T-cell (primary cell): ENCODE measurements around the gene MDFI. TPM values are rescaled to one million over a fixed set of nuclear protein-coding genes. Genes with fewer than 3 reads are reported as not detected.

Source experiments
- ATAC-seq, 4 experiments: fragments of 200-7000 bp in 3 of 4; fragments of 150-1000 bp in 1 of 4; cut with Tn5 transposase; replicated peaks in 1 of 4; 1 replicate in 3 of 4; 2 replicates in 1 of 4; pipeline ENCODE4 v1.10.0; 2021; ENCODE audit warnings: moderate library complexity in 3 of 4, mild to moderate bottlenecking in 2 of 4, moderate number of reproducible peaks in 1 of 4
- CTCF ChIA-PET, 2 donors: fragments of 300-600 bp; sonication (Branson Sonifier 250); formaldehyde crosslinking; loops; one replicate each; lab custom pipeline; 2022; ENCODE audit warnings: antibody characterized with exemption in 2 of 2; lab: Charles Lee
- POLR2A ChIA-PET, 2 donors: fragments of 300-600 bp; sonication (Branson Sonifier 250); formaldehyde crosslinking; loops; one replicate each; lab custom pipeline; 2022; ENCODE audit warnings: antibody characterized with exemption in 2 of 2; lab: Charles Lee
- DNase-seq, 35 experiments: peaks; one replicate each; pipeline versions ENCODE4 v3.0.0 to v3.0.0-alpha.2; 2013 to 2023
- H3K27ac ChIP-seq: one replicate; pipeline ENCODE4 v1.5.1; 2013; ENCODE audit warnings: low read length
- H3K27me3 ChIP-seq, 2 experiments: replicated peaks in 1 of 2; 1 replicate in 1 of 2; 2 replicates in 1 of 2; pipeline versions ENCODE4 v1.6.1 to v1.7.0; 2013; ENCODE audit warnings: low read length in 1 of 2, mixed read lengths in 1 of 2; ENCODE audit not compliant: control insufficient read depth in 2 of 2, insufficient read depth in 2 of 2; ENCODE audit errors: extremely low read depth in 1 of 2
- H3K36me3 ChIP-seq, 2 donors: 1 replicate in 1 of 2; 2 replicates in 1 of 2; pipeline versions ENCODE4 v1.6.1 to v1.7.0; 2013; ENCODE audit warnings: low read length in 1 of 2; ENCODE audit not compliant: control insufficient read depth in 2 of 2, insufficient read depth in 1 of 2; ENCODE audit errors: extremely low read depth in 1 of 2
- H3K4me1 ChIP-seq, 2 experiments: 1 replicate in 1 of 2; 2 replicates in 1 of 2; pipeline versions ENCODE4 v1.6.1 to v1.7.0; 2013; ENCODE audit warnings: low read length in 2 of 2, mixed read lengths in 1 of 2; ENCODE audit not compliant: insufficient read depth in 2 of 2, control insufficient read depth in 1 of 2; ENCODE audit errors: extremely low read depth in 1 of 2
- H3K4me3 ChIP-seq, 2 donors: 1 replicate in 1 of 2; 2 replicates in 1 of 2; pipeline versions ENCODE4 v1.5.1 to v1.7.0; 2013; ENCODE audit warnings: mild to moderate bottlenecking in 2 of 2, low read length in 1 of 2, moderate library complexity in 1 of 2; ENCODE audit not compliant: control insufficient read depth in 1 of 2; ENCODE audit errors: extremely low read depth in 1 of 2
- H3K9me3 ChIP-seq: 2 replicates; pipeline ENCODE4 v1.7.0; 2013
- H3K27ac Mint-ChIP-seq, 2 donors: one replicate each; pipeline ENCODE4 v1.8.0; 2020 to 2021; ENCODE audit warnings: mild to moderate bottlenecking in 2 of 2, mixed read lengths in 2 of 2
- H3K27me3 Mint-ChIP-seq, 2 donors: one replicate each; pipeline ENCODE4 v1.8.0; 2021 to 2022; ENCODE audit warnings: mixed read lengths in 2 of 2
- H3K36me3 Mint-ChIP-seq: one replicate; pipeline ENCODE4 v1.8.0; 2021; ENCODE audit warnings: mixed read lengths
- H3K4me1 Mint-ChIP-seq, 3 donors: one replicate each; pipeline ENCODE4 v1.8.0; 2020 to 2022; ENCODE audit warnings: mixed read lengths in 3 of 3, mild to moderate bottlenecking in 1 of 3
- H3K4me3 Mint-ChIP-seq, 3 donors: one replicate each; pipeline ENCODE4 v1.8.0; 2020 to 2022; ENCODE audit warnings: mild to moderate bottlenecking in 3 of 3, mixed read lengths in 3 of 3, moderate library complexity in 3 of 3
- H3K9me3 Mint-ChIP-seq, 3 donors: one replicate each; pipeline ENCODE4 v1.8.0; 2020 to 2022; ENCODE audit warnings: mixed read lengths in 3 of 3
- WGBS: methylation state at CpG from one replicate; pipeline ENCODE4 v1.1.5; 2013; ENCODE audit warnings: missing lambda C conversion rate; ENCODE audit not compliant: insufficient coverage; 5-methylcytosine and 5-hydroxymethylcytosine counted together
- total RNA-seq, 35 experiments: library from RNA in 6 of 35; stranded (reverse) in 6 of 35; fragments of 120-200 nt in 1 of 35; gene quantifications; one replicate each; pipeline versions ENCODE4 v1.2.1 to v1.2.4 and lab custom pipeline; 2013 to 2026

MDFI gene
- total RNA-seq, 5 donors from 2014 or later (not counting 1 experiment from before 2014, with no cell fraction given), result not detected

DNA sequence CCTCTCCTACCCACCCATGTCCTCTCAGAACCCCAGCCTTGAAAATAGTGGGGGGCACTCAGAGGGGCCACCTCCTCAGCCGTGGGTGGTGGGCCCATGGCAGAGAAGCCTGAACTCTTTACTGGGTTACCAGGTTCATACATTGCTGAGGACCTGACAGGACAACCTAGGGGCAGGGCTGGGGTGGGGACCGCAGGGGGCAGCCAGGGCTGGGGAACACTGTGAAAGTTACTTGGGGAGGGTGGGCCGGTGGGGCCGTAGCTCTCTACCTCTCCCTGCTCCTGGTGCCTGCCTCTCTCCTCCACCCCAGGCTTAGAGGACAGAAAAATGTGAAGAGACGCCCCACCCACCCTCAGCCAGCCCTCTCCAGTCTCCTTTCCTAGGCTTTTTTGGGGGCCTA, 15.4 kb downstream of the MDFI start:
- WGBS, result 43% methylated on average over 1 of the region's 5 CpGs

DNA sequence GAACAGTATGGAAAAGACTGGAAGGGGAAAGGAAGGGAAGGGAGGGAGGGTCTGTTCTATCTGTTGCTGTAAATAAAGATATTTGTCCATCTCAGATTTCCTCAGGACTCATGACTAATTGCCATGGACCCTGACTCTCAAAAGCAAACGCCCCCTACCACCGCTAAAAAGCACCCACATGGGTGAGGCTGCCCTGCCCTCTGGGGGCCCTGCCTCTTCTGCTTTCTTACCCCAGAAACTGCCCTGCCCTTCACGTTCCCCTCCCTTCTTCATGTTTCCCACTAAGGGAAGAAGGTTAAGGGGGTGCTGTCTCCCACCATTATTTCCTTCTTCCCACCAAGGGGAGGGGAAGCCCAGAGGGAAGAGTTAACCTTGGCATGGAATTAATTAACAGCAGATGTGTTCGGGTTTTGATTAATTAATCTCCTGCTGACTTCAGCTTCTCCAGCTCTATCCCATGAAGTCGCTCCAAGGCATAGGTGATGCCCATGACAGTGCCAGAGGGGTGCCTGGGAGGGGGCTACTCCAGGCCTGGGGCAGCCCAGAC, 16.0 kb downstream of the MDFI start:
- CTCF ChIA-PET, result no interaction called here
- no peak overlapping the region for H3K4me3 ChIP-seq
- H3K4me3 Mint-ChIP-seq, result no peak overlapping the region
- peaks cover 0 to 56% of the 10 kb centered on the region in 2 experiments for H3K27me3 ChIP-seq
- no peaks in the 10 kb centered on the region for H3K36me3 ChIP-seq
- H3K27ac Mint-ChIP-seq, result no peak overlapping the region
- no peaks in the 10 kb centered on the region for H3K9me3 ChIP-seq
- ATAC-seq (no peak), DNase-seq (no peak)
- WGBS, result 100% methylated on average over 1 of the region's 5 CpGs
- no peaks in the 10 kb centered on the region for H3K36me3 Mint-ChIP-seq
- H3K27me3 Mint-ChIP-seq, result peaks cover 15 to 39% of the 10 kb centered on the region in 2 donors
- H3K27ac ChIP-seq, result no peak overlapping the region
- POLR2A ChIA-PET, result no interaction called here
- no peaks in the 10 kb centered on the region for H3K9me3 Mint-ChIP-seq
- H3K4me1 Mint-ChIP-seq, result no peaks in the 10 kb centered on the region
- no peaks in the 10 kb centered on the region for H3K4me1 ChIP-seq

More for the DNA sequence above, 15.4 kb downstream of the MDFI start:
- H3K4me1 Mint-ChIP-seq, result no peaks in the 10 kb centered on the region
- no peak overlapping the region for H3K4me3 Mint-ChIP-seq
- ChIA-PET CTCF (no interaction called here), POLR2A (no interaction called here)
- H3K27ac Mint-ChIP-seq, result no peak overlapping the region
- DNase-seq, result no peak
- H3K27me3 ChIP-seq, result peaks cover 0 to 56% of the 10 kb centered on the region in 2 experiments
- H3K9me3 Mint-ChIP-seq, result no peaks in the 10 kb centered on the region
- no peaks in the 10 kb centered on the region for H3K36me3 Mint-ChIP-seq
- no peaks in the 10 kb centered on the region for H3K4me1 ChIP-seq
- H3K4me3 ChIP-seq, result no peak overlapping the region
- no peak overlapping the region for H3K27ac ChIP-seq
- no peak for ATAC-seq
- H3K9me3 ChIP-seq, result no peaks in the 10 kb centered on the region
- H3K27me3 Mint-ChIP-seq, result peaks cover 11 to 36% of the 10 kb centered on the region in 2 donors
- H3K36me3 ChIP-seq, result no peaks in the 10 kb centered on the region

DNA sequence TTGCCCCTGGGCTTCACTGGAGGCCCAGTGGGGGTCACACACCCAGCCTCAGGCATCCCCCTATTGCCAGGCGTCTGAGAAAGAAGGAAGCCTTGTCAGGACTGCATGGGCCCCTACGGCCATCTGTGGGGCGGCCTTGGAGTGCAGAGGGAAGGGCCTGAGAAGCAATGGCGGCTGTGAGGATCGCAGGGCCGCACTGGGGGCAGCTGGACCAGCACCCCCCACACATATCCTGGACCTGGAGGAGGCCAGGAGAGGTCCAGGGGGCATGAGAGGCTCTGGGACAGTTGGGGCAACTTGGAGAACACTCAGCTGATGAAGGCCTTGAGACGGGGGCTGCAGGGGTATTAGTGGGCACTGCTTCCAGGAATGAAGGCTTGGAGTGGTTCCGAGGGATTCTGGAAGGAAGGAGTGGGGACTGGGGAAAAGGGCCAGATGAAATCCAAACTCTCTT, 16.5 kb downstream of the MDFI start:
- no peak overlapping the region for H3K27ac Mint-ChIP-seq
- peaks cover 15 to 41% of the 10 kb centered on the region in 2 donors for H3K27me3 Mint-ChIP-seq
- H3K36me3 ChIP-seq, result no peaks in the 10 kb centered on the region
- H3K36me3 Mint-ChIP-seq, result no peaks in the 10 kb centered on the region
- H3K9me3 Mint-ChIP-seq, result no peaks in the 10 kb centered on the region
- no peak overlapping the region for H3K27ac ChIP-seq
- WGBS, result 71% methylated on average over 2 of the region's 8 CpGs
- no peaks in the 10 kb centered on the region for H3K4me1 ChIP-seq
- ATAC-seq, result no peak
- H3K9me3 ChIP-seq, result no peaks in the 10 kb centered on the region
- H3K4me3 ChIP-seq, result no peak overlapping the region
- CTCF ChIA-PET, result no interaction called here
- DNase-seq, result no peak
- H3K4me3 Mint-ChIP-seq, result no peak overlapping the region
- H3K27me3 ChIP-seq, result peaks cover 0 to 54% of the 10 kb centered on the region in 2 experiments
- POLR2A ChIA-PET, result no interaction called here
- no peaks in the 10 kb centered on the region for H3K4me1 Mint-ChIP-seq

DNA sequence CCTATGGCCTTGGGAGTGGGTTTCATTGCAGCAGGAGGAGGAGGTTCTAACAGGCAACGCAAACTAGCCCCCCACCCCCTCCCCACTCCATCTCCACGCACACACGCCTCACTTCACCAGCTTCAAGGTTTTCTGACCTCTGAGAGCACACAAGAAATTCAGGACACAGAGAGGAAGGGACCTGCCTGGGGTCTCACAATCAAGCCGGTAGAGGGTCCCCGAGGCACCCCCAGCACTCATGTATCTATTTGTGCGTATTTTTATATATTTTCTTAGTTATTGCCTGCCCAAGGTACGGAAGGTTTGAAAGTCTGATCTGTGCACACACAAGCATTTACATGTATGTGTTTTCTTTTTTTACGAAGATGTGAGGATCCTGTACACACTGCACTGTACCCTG, 16.9 kb downstream of the MDFI start:
- Mint-ChIP-seq H3K4me1 (no peaks in the 10 kb centered on the region), H3K27me3 (peaks cover 15 to 42% of the 10 kb centered on the region in 2 donors), H3K27ac (no peak overlapping the region), H3K4me3 (no peak overlapping the region), H3K9me3 (no peaks in the 10 kb centered on the region), H3K36me3 (no peaks in the 10 kb centered on the region)
- no peak overlapping the region for H3K4me3 ChIP-seq
- POLR2A ChIA-PET, result interaction anchor here in 1 of 2 donors (0.6 kb wide), 1 partner anchor 14 kb away, joined by 8 read pairs; no protein-coding TSS in a partner anchor
- no peak overlapping the region for H3K27ac ChIP-seq
- CTCF ChIA-PET, result no interaction called here
- ATAC-seq, result no peak
- no peak for DNase-seq
- H3K4me1 ChIP-seq, result no peaks in the 10 kb centered on the region
- WGBS, result 100% methylated on average over 2 of the region's 8 CpGs
- no peaks in the 10 kb centered on the region for H3K9me3 ChIP-seq
- H3K27me3 ChIP-seq, result peaks cover 0 to 57% of the 10 kb centered on the region in 2 experiments
- H3K36me3 ChIP-seq, result no peaks in the 10 kb centered on the region

DNA sequence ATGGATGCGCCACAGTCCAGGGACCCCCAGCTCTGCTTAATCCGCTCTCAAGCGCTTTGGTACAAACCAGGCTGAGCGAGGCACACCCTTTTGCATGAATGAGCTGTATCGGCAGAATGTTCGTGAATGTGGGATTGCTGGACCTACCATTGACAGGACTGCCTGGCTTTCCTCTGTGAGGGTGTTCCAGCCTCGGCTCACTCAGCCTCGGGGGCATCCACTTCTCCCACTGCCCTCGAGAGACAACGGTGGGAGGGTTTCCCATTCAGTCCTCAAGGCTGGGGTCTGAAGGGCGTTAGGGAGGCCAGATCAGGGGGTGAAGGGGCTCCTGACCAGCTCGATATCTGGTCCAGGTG, 17.4 kb downstream of the MDFI start:
- no peak for DNase-seq
- H3K4me1 Mint-ChIP-seq, result no peaks in the 10 kb centered on the region
- no peak overlapping the region for H3K4me3 ChIP-seq
- H3K27me3 ChIP-seq, result peaks cover 0 to 60% of the 10 kb centered on the region in 2 experiments
- POLR2A ChIA-PET, result interaction anchor here in 1 of 2 donors (0.6 kb wide), 1 partner anchor 15 kb away, joined by 8 read pairs; no protein-coding TSS in a partner anchor
- H3K27ac Mint-ChIP-seq, result no peak overlapping the region
- ATAC-seq, result no peak
- H3K27ac ChIP-seq, result no peak overlapping the region
- WGBS, result 72% methylated on average over 7 of the region's 12 CpGs
- H3K36me3 Mint-ChIP-seq, result no peaks in the 10 kb centered on the region
- no peak overlapping the region for H3K4me3 Mint-ChIP-seq
- no peaks in the 10 kb centered on the region for H3K9me3 Mint-ChIP-seq
- no peaks in the 10 kb centered on the region for H3K4me1 ChIP-seq
- no peaks in the 10 kb centered on the region for H3K36me3 ChIP-seq
- CTCF ChIA-PET, result no interaction called here
- H3K27me3 Mint-ChIP-seq, result peaks cover 15 to 42% of the 10 kb centered on the region in 2 donors
- H3K9me3 ChIP-seq, result no peaks in the 10 kb centered on the region

DNA sequence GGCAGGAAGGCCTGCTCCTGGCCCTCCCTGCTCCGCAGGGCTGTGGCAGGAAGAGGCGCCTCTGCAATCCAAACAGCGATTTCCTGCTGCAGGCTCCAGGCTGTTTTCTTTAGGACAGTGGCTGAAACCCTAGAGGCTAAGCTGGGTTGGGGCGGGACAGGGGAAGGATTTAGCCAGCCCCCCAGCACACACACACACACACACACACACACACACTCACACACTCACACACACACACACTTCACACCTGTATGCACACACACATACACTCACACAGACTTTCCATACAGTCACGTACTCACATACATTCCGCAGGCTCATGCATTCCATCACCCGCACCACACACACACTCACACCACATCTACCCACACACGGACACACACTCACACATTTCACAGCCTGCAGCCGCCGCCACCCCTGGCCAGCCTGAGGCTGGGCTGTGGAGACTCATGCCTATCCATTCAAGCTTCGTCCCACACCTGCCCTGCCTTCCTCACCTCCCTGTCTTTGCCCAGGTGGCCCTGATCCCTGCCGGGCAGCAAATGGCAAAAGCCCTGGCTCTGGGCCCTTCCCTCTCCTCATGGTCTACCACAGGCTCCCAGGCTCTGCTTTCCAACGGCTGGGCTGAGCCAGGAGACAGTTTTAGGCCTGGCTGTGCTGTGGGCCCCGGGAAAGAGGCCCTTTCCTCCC, 17.9 kb downstream of the MDFI start:
- no peak for ATAC-seq
- no peaks in the 10 kb centered on the region for H3K9me3 ChIP-seq
- H3K27ac Mint-ChIP-seq, result no peak overlapping the region
- no peak overlapping the region for H3K27ac ChIP-seq
- H3K4me3 Mint-ChIP-seq, result no peak overlapping the region
- ChIA-PET POLR2A (no interaction called here), CTCF (no interaction called here)
- H3K27me3 ChIP-seq, result peaks cover 0 to 63% of the 10 kb centered on the region in 2 experiments
- H3K4me1 Mint-ChIP-seq, result no peaks in the 10 kb centered on the region
- no peak overlapping the region for H3K4me3 ChIP-seq
- H3K27me3 Mint-ChIP-seq, result peaks cover 15 to 43% of the 10 kb centered on the region in 2 donors
- H3K9me3 Mint-ChIP-seq, result no peaks in the 10 kb centered on the region
- no peaks in the 10 kb centered on the region for H3K36me3 ChIP-seq
- no peak for DNase-seq
- no peaks in the 10 kb centered on the region for H3K4me1 ChIP-seq
- WGBS, result 47% methylated on average over 11 of the region's 14 CpGs
- no peaks in the 10 kb centered on the region for H3K36me3 Mint-ChIP-seq
